HL-60 (cell line): ENCODE measurements around the gene MAP4.

Source experiments
- DNase-seq, 2 experiments: peaks; one replicate each; pipeline ENCODE4 v3.0.0-alpha.2; 2010 to 2020; ENCODE audit warnings: low read depth in 1 of 2, low spot score in 1 of 2
- H3K27ac ChIP-seq: fragments of 250-450 bp; sonication (Bioruptor Pico); replicated peaks from 2 replicates; pipeline ENCODE4 v1.5.1; 2020; ENCODE audit warnings: mild to moderate bottlenecking, moderate library complexity
- H3K27me3 ChIP-seq: fragments of 250-450 bp; sonication (Bioruptor Pico); 2 replicates; pipeline ENCODE4 v1.5.1; 2021; ENCODE audit warnings: mild to moderate bottlenecking, moderate library complexity; ENCODE audit not compliant: insufficient read depth, poor library complexity, severe bottlenecking
- H3K4me3 ChIP-seq: replicated peaks from 2 replicates; pipeline ENCODE4 v1.5.1; 2011; ENCODE audit warnings: mild to moderate bottlenecking, control low read depth, low read length; ENCODE audit not compliant: insufficient read depth
- GABPA ChIP-seq: IDR thresholded peaks from 2 replicates; pipeline ENCODE4 v1.6.1; 2012; ENCODE audit warnings: low read depth
- POLR2AphosphoS5 ChIP-seq: IDR thresholded peaks from 2 replicates; pipeline ENCODE4 v1.6.1; 2012; ENCODE audit warnings: low read depth
- SPI1 ChIP-seq: IDR thresholded peaks from 2 replicates; pipeline ENCODE4 v1.6.1; 2012; ENCODE audit warnings: low read depth, mild to moderate bottlenecking, borderline replicate concordance
- TF ChIP-seq, protein P1 (sequence below): IDR thresholded peaks from 2 replicates; pipeline ENCODE4 v1.6.1; 2012; ENCODE audit warnings: low read depth; ENCODE audit not compliant: insufficient replicate concordance
- TF ChIP-seq, protein P2 (sequence below): IDR thresholded peaks from one replicate; pipeline ENCODE4 v1.5.1; 2011; ENCODE audit warnings: low read length, control low read depth, inconsistent platforms; ENCODE audit not compliant: insufficient read depth

MAP4 gene

DNA sequence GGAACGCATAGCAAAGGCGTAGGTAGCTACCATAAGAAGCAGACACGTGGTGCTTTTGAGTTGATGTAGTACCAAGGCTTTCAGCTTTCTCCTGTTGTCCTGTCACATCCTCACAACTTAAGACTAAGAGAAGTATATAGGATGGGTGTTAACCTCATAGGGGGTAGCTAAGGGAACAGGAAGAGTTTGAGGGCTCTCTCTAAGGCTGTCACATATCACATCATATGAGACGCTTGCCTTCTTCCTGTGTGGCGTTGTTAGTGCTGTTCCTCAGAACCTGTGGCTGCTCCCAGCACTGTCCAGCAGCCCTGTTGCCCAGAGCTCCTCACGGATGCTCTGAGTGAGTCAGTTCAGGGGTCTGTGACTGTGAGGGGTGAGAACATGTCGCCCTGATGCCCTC is 198.6 kb downstream of the MAP4 start:
- DNase-seq, result no peak
- no peak for TF ChIP-seq SPI1
- TF ChIP-seq, protein P1, sequence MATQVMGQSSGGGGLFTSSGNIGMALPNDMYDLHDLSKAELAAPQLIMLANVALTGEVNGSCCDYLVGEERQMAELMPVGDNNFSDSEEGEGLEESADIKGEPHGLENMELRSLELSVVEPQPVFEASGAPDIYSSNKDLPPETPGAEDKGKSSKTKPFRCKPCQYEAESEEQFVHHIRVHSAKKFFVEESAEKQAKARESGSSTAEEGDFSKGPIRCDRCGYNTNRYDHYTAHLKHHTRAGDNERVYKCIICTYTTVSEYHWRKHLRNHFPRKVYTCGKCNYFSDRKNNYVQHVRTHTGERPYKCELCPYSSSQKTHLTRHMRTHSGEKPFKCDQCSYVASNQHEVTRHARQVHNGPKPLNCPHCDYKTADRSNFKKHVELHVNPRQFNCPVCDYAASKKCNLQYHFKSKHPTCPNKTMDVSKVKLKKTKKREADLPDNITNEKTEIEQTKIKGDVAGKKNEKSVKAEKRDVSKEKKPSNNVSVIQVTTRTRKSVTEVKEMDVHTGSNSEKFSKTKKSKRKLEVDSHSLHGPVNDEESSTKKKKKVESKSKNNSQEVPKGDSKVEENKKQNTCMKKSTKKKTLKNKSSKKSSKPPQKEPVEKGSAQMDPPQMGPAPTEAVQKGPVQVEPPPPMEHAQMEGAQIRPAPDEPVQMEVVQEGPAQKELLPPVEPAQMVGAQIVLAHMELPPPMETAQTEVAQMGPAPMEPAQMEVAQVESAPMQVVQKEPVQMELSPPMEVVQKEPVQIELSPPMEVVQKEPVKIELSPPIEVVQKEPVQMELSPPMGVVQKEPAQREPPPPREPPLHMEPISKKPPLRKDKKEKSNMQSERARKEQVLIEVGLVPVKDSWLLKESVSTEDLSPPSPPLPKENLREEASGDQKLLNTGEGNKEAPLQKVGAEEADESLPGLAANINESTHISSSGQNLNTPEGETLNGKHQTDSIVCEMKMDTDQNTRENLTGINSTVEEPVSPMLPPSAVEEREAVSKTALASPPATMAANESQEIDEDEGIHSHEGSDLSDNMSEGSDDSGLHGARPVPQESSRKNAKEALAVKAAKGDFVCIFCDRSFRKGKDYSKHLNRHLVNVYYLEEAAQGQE, result no peak
- TF ChIP-seq, protein P2, sequence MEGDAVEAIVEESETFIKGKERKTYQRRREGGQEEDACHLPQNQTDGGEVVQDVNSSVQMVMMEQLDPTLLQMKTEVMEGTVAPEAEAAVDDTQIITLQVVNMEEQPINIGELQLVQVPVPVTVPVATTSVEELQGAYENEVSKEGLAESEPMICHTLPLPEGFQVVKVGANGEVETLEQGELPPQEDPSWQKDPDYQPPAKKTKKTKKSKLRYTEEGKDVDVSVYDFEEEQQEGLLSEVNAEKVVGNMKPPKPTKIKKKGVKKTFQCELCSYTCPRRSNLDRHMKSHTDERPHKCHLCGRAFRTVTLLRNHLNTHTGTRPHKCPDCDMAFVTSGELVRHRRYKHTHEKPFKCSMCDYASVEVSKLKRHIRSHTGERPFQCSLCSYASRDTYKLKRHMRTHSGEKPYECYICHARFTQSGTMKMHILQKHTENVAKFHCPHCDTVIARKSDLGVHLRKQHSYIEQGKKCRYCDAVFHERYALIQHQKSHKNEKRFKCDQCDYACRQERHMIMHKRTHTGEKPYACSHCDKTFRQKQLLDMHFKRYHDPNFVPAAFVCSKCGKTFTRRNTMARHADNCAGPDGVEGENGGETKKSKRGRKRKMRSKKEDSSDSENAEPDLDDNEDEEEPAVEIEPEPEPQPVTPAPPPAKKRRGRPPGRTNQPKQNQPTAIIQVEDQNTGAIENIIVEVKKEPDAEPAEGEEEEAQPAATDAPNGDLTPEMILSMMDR, result no peak
- no peak for TF ChIP-seq GABPA
- TF ChIP-seq POLR2AphosphoS5, result no peak
- H3K27ac ChIP-seq, result no peak overlapping the region
- no peaks in the 10 kb centered on the region for H3K27me3 ChIP-seq
- no peak overlapping the region for H3K4me3 ChIP-seq

DNA sequence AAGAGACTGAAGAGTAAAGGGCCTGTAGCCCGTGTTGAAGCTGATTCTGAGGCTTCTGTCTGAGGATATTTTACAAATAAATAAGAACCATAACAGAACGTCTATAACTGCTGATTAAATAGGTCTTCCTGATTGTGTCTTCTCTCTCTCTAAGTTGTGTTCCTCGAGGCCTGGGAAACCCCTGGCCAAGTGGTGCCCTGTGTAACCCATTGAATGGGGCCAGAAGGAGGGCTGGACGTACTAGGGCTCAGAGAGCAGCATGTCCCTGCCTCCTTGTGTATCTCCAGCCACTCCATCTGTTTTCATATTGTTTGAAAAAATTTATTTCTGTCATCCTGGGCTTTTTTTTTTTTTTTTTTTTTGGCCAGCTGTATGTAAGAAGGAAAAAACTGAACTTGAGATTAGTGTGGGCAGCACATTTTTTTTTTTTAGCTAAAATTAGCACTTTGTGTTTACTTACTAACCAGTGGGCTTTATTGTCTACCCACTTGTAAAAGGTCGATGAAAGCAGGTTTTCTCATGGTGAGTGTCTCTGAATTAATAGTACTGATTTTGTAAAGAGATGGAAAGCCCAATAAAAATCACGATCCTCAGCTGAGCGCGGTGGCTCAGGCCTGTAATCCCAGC is 202.6 kb downstream of the MAP4 start:
- H3K4me3 ChIP-seq, result no peak overlapping the region
- no peak overlapping the region for H3K27ac ChIP-seq
- TF ChIP-seq, protein P2, result no peak
- TF ChIP-seq, protein P1, result no peak
- TF ChIP-seq GABPA, result no peak
- no peak for TF ChIP-seq POLR2AphosphoS5
- no peak for TF ChIP-seq SPI1
- no peak for DNase-seq
- no peaks in the 10 kb centered on the region for H3K27me3 ChIP-seq

GRCh38 chr3:47804577-47804976 is 211.6 kb downstream of the MAP4 start:
- Histone ChIP-seq H3K4me3 (no peak overlapping the region), H3K27me3 (no peaks in the 10 kb centered on the region), H3K27ac (no peak overlapping the region)
- TF ChIP-seq GABPA (no peak), POLR2AphosphoS5 (no peak), SPI1 (no peak)
- TF ChIP-seq, protein P1, result no peak
- TF ChIP-seq, protein P2, result no peak
- DNase-seq, result no peak
